OCI-M1 (cell line): Measurements from ENCODE around the gene AP1S1.
"Not testable (repeated sequence)": the region's sequence is repeated elsewhere in the genome, so short reads cannot be mapped to it uniquely, and the experiment has no call there.

Source experiments
- DNase-seq: peaks from one replicate; lab custom pipeline; 2025; lab: John Stamatoyannopoulos, UW

Gene AP1S1

GRCh38 chr7:101124376-101125056, 29.8 kb upstream of the AP1S1 start:
- peak; percentile 90 for DNase-seq

- DNase-seq = no peak
Observed at GRCh38 chr7:101125989-101126650, 28.2 kb upstream of the AP1S1 start.

GRCh38 chr7:101126651-101127459, 27.4 kb upstream of the AP1S1 start, which contains the start of gene SERPINE1:
Gene SERPINE1 (plus strand): TSS chr7:101127104. CDS start chr7:101128394, 1,290 bp downstream.
- peak; percentile 64 for DNase-seq

- DNase-seq = no peak
Observed at GRCh38 chr7:101127460-101128039, 26.7 kb upstream of the AP1S1 start.

- no peak for DNase-seq
Observed at GRCh38 chr7:101128040-101128834, 26.0 kb upstream of the AP1S1 start.

GRCh38 chr7:101129603-101130117, 24.6 kb upstream of the AP1S1 start:
- no peak for DNase-seq

- DNase-seq = not testable (repeated sequence)
Observed at GRCh38 chr7:101132626-101133600, 21.4 kb upstream of the AP1S1 start.

GRCh38 chr7:101133621-101134398, 20.5 kb upstream of the AP1S1 start:
- DNase-seq = no peak

- DNase-seq = peak; percentile 69
Observed at GRCh38 chr7:101134399-101134980, 19.8 kb upstream of the AP1S1 start.

GRCh38 chr7:101137651-101138212, 16.5 kb upstream of the AP1S1 start:
- no peak for DNase-seq

GRCh38 chr7:101138213-101138870, 15.9 kb upstream of the AP1S1 start:
- peak; percentile 99 for DNase-seq

- DNase-seq = no peak
Observed at GRCh38 chr7:101140339-101140699, 14.0 kb upstream of the AP1S1 start.

GRCh38 chr7:101140746-101141382, 13.4 kb upstream of the AP1S1 start:
- no peak for DNase-seq

- peak; percentile 36 for DNase-seq
Observed at GRCh38 chr7:101151908-101152651, 2.2 kb upstream of the AP1S1 start.

- no peak for DNase-seq
Observed at GRCh38 chr7:101154693-101155102, 422 bp downstream of the AP1S1 start.

GRCh38 chr7:101155303-101155702, 1.0 kb downstream of the AP1S1 start:
- DNase-seq = no peak

GRCh38 chr7:101156277-101156676, 2.0 kb downstream of the AP1S1 start:
- DNase-seq = no peak
